ENCODE results near the gene JAK1. TPM values are rescaled to one million over a fixed set of nuclear protein-coding genes. Genes with fewer than 3 reads are reported as not detected.

The JAK1 gene
- total RNA-seq, 1 donor from 2014 or later = 55.8 TPM

DNA sequence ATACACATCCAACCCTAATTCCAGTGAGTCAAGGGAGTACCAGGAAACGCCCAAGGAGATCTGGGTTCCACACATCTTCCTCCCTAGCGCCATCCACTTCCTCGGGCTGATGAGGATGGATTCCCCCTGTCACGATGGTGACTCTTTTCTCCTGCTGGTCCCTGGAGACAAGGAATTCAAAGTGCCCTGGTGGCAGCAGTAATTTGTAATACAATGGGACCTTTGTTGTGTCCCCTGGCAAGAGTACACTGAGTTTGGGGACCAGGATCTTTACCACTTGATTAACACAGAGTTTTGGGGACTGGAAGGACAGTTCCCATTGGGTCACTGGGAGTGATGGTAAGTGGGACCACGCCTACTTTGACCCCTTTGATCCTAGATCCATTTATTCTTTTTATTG lies 9.4 kb upstream of the JAK1 start:
- DNase-seq (ENCODE audit: low read depth) = no peak
- Histone ChIP-seq H3K36me3 (ENCODE audit: control insufficient read depth, insufficient read depth, low read length) (no peaks in the 10 kb centered on the region), H3K4me3 (ENCODE audit: low read depth, low read length) (no peak overlapping the region), H3K27me3 (ENCODE audit: control insufficient read depth, insufficient read depth, low read length) (no peaks in the 10 kb centered on the region)
- TF ChIP-seq, protein P1, sequence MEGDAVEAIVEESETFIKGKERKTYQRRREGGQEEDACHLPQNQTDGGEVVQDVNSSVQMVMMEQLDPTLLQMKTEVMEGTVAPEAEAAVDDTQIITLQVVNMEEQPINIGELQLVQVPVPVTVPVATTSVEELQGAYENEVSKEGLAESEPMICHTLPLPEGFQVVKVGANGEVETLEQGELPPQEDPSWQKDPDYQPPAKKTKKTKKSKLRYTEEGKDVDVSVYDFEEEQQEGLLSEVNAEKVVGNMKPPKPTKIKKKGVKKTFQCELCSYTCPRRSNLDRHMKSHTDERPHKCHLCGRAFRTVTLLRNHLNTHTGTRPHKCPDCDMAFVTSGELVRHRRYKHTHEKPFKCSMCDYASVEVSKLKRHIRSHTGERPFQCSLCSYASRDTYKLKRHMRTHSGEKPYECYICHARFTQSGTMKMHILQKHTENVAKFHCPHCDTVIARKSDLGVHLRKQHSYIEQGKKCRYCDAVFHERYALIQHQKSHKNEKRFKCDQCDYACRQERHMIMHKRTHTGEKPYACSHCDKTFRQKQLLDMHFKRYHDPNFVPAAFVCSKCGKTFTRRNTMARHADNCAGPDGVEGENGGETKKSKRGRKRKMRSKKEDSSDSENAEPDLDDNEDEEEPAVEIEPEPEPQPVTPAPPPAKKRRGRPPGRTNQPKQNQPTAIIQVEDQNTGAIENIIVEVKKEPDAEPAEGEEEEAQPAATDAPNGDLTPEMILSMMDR (IDR thresholded peaks at IDR 0.05; ENCODE audit: insufficient read depth, low read length, severe bottlenecking) = no peak
- FAIRE-seq = no peak

DNA sequence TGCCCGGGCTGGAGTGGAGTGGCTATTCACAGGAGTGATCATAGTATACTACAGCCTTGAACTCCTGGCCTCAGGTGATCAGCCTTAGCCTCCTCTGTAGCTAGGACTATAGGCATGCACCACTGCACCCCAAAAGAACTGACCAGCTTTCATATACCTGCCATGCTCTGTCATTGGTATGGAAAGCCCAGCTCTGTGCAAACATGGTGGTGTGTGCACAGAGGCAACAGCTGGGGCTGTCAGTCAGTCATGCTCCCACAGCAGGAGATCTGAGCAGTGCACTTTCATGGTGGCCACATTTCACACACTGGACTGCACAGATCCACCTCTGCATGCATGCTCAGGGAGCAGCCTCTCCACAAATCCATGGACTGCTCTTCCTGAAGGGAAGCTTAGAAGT lies 8.8 kb upstream of the JAK1 start:
- H3K36me3 ChIP-seq (ENCODE audit: control insufficient read depth, insufficient read depth, low read length) = no peaks in the 10 kb centered on the region

DNA sequence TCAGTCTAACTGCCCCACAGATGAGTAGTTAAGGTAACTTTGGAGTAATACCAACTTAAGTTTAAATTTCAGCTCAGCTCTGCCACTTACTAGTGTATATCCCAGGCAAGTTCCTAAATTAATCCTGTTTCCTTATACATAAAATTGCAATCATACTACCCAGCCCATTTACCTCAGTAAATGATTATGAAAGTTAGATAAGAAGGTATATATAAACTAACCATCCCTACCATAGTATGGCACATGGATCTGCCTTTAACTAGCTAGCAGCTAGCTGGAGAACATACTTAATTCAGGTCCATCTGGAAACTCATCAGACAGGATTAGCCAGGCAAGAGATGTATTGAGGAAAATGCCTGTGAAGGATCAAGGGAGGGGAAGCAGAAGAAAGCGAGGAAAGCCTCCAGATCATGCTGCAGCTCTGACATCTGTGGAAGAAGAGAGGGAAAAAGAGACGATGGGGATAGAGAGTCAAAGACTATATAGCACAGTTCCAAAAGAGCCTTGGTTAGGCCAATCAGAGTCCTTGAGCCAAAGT lies 8.0 kb upstream of the JAK1 start:
- no peaks in the 10 kb centered on the region for H3K27me3 ChIP-seq (ENCODE audit: control insufficient read depth, insufficient read depth, low read length)
- DNase-seq (ENCODE audit: low read depth) = no peak
- FAIRE-seq = no peak
- TF ChIP-seq, protein P1 (IDR thresholded peaks at IDR 0.05; ENCODE audit: insufficient read depth, low read length, severe bottlenecking) = no peak
- H3K4me3 ChIP-seq (ENCODE audit: low read depth, low read length) = no peak overlapping the region
- H3K36me3 ChIP-seq (ENCODE audit: control insufficient read depth, insufficient read depth, low read length) = no peaks in the 10 kb centered on the region

More for the DNA sequence above, 8.8 kb upstream of the JAK1 start:
- DNase-seq (ENCODE audit: low read depth) (no peak), FAIRE-seq (no peak)
- Histone ChIP-seq H3K4me3 (ENCODE audit: low read depth, low read length) (no peak overlapping the region), H3K27me3 (ENCODE audit: control insufficient read depth, insufficient read depth, low read length) (no peaks in the 10 kb centered on the region)
- TF ChIP-seq, protein P1 (IDR thresholded peaks at IDR 0.05; ENCODE audit: insufficient read depth, low read length, severe bottlenecking) = no peak

DNA sequence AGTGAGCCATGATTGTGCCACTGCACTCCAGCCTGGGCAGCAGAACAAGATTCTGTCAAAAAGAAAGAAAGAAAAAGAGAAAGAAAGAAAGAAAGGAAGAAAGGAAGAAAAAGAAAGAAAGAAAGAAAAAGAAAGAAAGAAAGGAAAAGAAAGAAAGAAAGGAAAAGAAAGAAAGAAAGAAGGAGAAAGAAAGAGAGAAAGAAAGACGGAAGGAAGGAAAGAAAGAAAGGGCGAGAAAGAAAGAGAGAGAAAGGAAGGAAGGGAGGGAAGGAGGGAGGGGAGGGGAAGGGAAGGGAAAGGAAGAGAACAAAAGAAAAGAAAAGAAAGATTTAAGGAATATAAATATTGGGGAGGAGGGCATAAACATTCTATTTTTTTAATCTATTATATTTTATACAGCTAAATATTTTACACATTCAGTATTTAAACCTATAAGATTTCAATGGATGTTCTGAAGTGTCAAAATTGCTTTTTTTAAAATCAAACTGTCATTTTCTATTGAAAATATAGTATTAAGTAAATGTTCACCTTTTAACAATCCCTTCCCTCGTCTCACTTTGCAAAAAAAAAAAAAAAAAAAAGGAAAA lies 6.8 kb upstream of the JAK1 start:
- H3K36me3 ChIP-seq (ENCODE audit: control insufficient read depth, insufficient read depth, low read length) = no peaks in the 10 kb centered on the region
- H3K4me3 ChIP-seq (ENCODE audit: low read depth, low read length) = no peak overlapping the region
- FAIRE-seq = no peak
- H3K27me3 ChIP-seq (ENCODE audit: control insufficient read depth, insufficient read depth, low read length) = no peaks in the 10 kb centered on the region
- TF ChIP-seq, protein P1 (IDR thresholded peaks at IDR 0.05; ENCODE audit: insufficient read depth, low read length, severe bottlenecking) = no peak
- no peak for DNase-seq (ENCODE audit: low read depth)

DNA sequence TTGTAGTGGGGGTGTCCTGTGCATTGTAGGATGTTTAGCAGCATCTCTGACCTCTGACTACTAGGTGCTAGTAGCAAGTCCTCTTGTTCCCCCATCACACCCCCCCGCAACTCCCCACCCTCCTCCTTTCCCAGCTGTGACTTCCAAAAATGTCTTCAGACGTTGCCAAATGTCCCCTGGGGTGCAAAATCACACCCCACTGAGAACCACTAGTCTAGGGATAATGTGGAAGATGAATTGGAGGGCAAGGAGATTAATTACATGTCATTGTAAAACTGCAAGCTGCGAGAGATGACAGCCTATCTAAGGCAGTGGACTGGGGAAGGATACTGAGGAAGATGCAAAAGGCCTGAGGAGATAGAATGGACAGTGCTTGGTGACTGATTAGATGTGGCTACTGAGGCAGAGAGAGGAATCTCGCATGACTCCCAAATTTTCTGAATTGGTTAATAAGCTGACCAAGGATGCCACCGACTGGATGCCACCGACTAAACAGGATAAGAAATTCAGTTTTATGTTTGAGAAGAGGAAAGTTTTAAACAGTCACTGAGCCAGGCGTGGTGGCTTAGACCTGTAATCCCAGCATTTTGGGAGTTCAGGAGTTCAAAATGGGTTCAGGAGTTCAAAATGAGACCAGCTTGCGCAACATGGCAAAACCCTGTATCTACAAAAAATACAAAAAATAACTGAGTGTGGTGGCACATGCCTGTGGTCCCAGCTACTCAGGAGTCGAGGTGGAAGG lies 3.1 kb upstream of the JAK1 start:
- DNase-seq (ENCODE audit: low read depth) (no peak), FAIRE-seq (no peak)
- H3K36me3 ChIP-seq (ENCODE audit: control insufficient read depth, insufficient read depth, low read length) = no peaks in the 10 kb centered on the region
- H3K27me3 ChIP-seq (ENCODE audit: control insufficient read depth, insufficient read depth, low read length) = no peaks in the 10 kb centered on the region
- TF ChIP-seq, protein P1 (IDR thresholded peaks at IDR 0.05; ENCODE audit: insufficient read depth, low read length, severe bottlenecking) = no peak
- no peak overlapping the region for H3K4me3 ChIP-seq (ENCODE audit: low read depth, low read length)

All from bronchial epithelial cell (primary cell).